DMS 273 treated with DMSO at 0.1 percent for 48 hours (cell line): ENCODE results near the gene ARFGAP3.

Experiments used
- DNase-seq: peaks from one replicate; lab custom pipeline; 2025; lab: John Stamatoyannopoulos, UW

Gene ARFGAP3

DNA sequence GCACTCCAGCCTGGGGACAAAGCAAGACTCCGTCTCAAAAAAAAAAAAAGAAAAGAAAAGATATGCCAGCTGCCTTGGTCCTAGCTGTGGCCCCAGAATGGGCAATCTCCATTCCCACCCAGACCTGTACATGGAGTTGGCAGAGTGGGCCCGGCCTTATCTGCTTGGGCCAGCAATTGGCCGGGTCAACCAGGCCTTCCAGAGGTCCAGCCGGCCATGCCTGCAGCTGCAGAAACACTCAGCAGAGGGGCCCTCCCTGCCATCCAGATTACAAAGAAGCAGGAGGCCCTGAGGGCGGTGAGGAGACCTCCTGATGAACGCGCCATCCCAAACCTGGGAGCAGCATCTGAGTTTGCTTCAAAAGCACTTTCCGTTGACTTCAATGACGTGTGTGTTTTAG, 26.9 kb upstream of the ARFGAP3 start:
- no peak for DNase-seq

DNA sequence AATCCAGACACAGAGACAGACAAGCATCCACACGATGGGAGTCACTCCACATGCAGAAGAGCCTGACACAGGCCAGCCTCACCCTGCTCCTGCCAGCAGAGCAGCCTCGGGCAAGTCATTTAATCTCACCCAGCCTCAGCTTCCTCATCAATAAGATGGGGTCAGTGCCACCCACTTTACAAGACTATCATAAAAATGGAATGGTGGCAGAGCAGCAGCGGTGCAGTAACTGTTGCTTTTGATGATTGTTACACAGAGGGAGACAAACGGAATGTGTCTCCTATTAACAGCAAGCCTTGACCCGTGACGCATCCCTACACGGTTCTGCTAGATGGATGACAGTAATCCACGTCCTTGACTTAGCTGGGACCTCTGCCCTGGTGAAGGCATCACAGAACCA, 26.0 kb upstream of the ARFGAP3 start:
- DNase-seq, result no peak

GRCh38 chr22:42881982-42882656, 25.0 kb upstream of the ARFGAP3 start:
- DNase-seq, result no peak

GRCh38 chr22:42881298-42881697, 24.2 kb upstream of the ARFGAP3 start:
- no peak for DNase-seq

GRCh38 chr22:42880815-42881214, 23.7 kb upstream of the ARFGAP3 start:
- DNase-seq, result no peak

DNA sequence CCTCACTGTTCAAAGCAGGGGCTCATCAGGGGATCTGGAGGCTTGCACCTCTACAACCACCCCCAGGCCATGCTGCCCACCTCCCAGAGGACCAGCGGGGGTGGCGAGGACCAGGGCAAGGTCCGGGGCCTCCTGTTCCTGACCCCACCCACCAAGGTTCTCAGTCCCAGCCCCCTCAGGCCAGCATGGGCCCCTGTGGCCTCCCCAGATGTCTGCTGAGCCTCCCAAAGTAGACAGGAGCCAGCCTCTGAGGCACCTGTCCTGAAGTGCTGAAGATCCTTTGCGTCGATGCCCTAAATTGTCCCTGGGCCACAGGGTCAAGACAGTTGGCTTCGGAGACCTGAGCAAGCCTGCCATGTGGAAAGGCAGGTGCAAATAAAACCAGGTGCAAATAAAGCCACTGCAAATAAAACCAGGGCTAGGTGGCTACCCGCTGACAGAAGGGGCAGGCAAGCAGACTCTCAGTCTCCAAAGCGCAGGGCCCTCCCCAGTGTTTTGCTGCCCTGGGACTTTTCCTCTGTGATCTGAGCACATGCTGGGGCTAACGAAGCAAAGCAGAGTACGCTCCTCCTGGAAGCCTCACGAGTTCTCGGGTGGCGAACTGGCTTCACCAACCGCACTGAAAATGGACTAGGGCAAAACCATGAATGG, 22.4 kb upstream of the ARFGAP3 start:
- DNase-seq, result no peak

DNA sequence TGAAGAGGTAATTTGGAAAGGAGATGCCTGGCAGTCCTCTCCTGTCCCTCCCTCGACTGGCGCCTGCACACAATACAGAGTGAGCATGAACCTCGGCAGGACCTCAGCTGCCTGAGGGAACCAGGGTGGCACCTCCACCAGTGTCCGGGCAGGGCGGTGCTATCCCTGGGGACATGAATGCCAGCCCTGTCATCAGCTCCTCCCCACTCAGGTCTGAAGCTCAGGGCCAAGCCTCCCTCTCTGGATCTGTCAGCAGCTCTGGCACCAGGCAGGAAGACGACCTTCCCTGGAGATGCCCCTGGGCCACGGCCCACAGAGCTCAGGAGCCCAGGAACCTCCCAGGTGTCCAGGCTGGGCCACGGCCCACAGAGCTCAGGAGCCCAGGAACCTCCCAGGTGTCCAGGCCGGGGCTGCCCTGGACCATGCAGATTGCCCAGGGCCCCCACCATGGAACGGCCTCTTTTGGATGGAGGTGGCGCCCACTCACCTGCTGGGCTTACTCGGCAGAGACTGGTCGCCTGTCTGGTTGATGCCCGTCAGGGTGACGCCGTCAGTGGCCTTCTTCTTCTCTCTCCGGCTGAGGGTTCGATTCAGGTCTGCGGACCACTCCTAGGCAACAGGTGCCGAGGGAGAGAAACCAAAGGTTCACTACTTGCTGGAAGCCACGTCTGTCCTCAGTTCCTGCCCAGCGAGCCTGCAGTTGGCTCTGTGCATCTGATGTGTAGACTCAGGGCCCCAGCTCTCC, 21.7 kb upstream of the ARFGAP3 start:
- DNase-seq, result no peak

- DNase-seq, result no peak
Observed at GRCh38 chr22:42877597-42878340, 20.7 kb upstream of the ARFGAP3 start.

- no peak for DNase-seq
Observed at GRCh38 chr22:42877158-42877557, 20.1 kb upstream of the ARFGAP3 start.

- DNase-seq, result no peak
Observed at GRCh38 chr22:42876041-42876440, 19.0 kb upstream of the ARFGAP3 start.

DNA sequence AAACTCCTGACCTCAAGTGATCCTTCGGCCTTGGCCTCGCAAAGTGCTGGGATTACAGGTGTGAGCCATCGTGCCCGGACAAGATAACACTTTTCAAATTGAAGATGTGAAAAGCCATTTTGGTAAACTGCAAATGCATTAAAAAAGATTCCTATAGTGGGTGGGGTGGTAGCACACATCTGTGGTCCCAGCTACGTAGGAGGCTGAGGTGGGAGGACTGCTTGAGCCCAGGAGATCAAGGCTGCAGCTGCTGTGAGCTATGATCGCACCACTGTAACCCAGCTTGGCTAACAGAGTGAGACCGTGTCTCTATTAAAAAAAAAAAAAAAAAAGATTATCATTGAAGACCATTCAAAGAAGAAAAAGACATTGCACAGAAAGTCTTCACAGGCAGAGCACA, 16.9 kb upstream of the ARFGAP3 start:
- DNase-seq, result no peak

- DNase-seq, result no peak
Observed at GRCh38 chr22:42873356-42873755, 16.3 kb upstream of the ARFGAP3 start.

- no peak for DNase-seq
Observed at GRCh38 chr22:42872821-42873220, 15.7 kb upstream of the ARFGAP3 start.

GRCh38 chr22:42871146-42872050, 14.3 kb upstream of the ARFGAP3 start:
- DNase-seq, result no peak

- no peak for DNase-seq
Observed at GRCh38 chr22:42869888-42870480, 12.9 kb upstream of the ARFGAP3 start.

DNA sequence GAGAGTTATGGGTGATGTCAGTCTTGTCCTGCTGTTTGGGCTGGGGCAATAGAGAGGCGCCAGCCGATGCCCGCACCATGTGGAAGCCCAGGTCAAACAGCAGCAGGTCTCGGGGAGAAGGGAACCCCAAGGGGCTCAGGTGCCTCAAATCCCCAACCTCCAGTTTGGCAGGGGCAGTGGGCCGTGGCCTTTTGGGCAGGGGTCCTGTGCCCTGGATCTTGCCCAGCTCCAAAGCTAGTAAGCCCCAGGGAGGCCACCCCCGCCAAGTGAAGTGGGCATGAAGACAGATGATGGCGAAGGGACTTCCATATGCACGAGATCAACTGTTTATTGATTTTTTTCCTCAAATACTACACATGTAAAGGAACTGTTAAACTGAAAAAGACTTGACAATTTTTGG, 12.4 kb upstream of the ARFGAP3 start:
- no peak for DNase-seq

DNA sequence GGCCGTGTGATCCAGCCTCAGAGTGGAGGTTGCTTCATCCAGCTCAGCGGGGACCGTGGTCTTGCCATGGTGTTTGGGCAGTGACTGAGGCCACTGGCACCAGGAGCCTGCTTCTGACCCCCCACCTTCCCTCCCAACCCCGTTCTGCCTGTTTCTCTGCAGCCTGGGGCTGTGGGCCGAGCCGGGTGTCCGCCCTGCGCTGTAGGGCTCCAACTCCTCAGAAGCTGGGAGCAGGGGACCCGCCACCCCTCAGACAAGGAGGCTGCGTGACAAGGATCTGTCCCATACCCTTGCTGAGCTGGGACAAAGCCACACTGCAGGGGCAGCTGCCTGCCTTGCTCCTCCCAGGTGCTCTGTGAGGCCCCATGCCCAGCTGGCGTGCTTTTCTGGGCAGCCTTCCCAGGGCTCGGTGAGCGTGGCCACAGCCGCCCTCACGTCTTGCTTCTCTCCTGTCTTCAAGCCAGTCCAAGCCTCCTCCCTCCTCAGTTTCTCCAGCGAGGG, 11.7 kb upstream of the ARFGAP3 start:
- peak; percentile 20 for DNase-seq

- no peak for DNase-seq
Observed at GRCh38 chr22:42866100-42866499, 9.0 kb upstream of the ARFGAP3 start.

DNA sequence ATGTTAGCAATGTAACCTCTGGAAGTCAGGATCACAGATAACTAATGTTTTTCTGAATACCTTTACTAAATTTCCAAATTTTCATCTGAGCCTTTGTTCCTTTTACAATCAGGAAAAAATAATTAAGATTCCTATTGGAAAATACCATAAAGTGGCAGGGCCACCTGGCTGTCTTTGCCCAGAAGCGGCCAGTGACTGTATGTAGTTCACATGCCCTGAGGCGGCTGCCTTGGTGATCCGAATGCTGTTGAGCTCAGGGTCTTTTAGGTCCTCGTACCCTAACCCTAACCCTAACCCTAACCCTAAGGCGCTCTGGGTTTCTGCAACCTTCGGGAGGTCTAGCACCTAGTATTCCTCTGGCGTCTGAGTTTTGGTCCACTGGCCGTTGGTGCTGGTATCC, 8.5 kb upstream of the ARFGAP3 start:
- no peak for DNase-seq

GRCh38 chr22:42863349-42863961, 6.4 kb upstream of the ARFGAP3 start:
- DNase-seq, result no peak
